HCT116 (cell line): ENCODE data around the gene AAR2. TPM values are rescaled to one million over a fixed set of nuclear protein-coding genes. Genes with fewer than 3 reads are reported as not detected.

Experiments used
- ATAC-seq: fragments of 200-7000 bp; cut with Tn5 transposase; 2 replicates; pipeline ENCODE4 v1.9.1; 2020; ENCODE audit warnings: mild to moderate bottlenecking, moderate library complexity
- BruUV-seq: library from RNA; stranded (reverse); fragments of 400-500 nt; replicated peaks from 2 replicates; lab custom pipeline; 2021; lab: Mats Ljungman, UMichigan
- CTCF ChIA-PET: fragments of 300-600 bp; sonication (Branson Sonifier 250); formaldehyde crosslinking; loops from one replicate; lab custom pipeline; 2021; ENCODE audit warnings: antibody characterized with exemption; lab: Charles Lee
- POLR2A ChIA-PET: fragments of 300-600, 350-600 bp; sonication (Branson Sonifier 250); formaldehyde crosslinking; loops from one replicate; lab custom pipeline; 2021; ENCODE audit warnings: antibody characterized with exemption; lab: Charles Lee
- RAD21 ChIA-PET, 2 experiments: fragments of 300-600 bp; sonication (Branson Sonifier 250); formaldehyde crosslinking; loops; one replicate each; lab custom pipeline; 2023; ENCODE audit warnings: low total read pairs in 2 of 2; ENCODE audit not compliant: uncharacterized antibody in 2 of 2, unreplicated experiment in 2 of 2, low non-redundant PET in 1 of 2; lab: Charles Lee
- DNase-seq: peaks from one replicate; pipeline ENCODE4 v3.0.0-alpha.2; 2010; ENCODE audit warnings: low read depth, low spot score
- H2AFZ ChIP-seq: fragments of 200-600 bp; shearing (Covaris generic), sonication (generic); 2 replicates; pipeline ENCODE4 v1.6.1; 2017; ENCODE audit warnings: low read depth, mixed run types, mixed read lengths, antibody characterized with exemption, low read length; ENCODE audit not compliant: poor library complexity, severe bottlenecking
- H3K27ac ChIP-seq: 2 replicates; pipeline ENCODE4 v1.5.1; 2012; ENCODE audit warnings: low read depth, low read length
- H3K27me3 ChIP-seq: fragments of 200-600 bp; sonication (generic); 2 replicates; pipeline ENCODE4 v1.6.1; 2016; ENCODE audit warnings: mixed run types, low read length, mixed read lengths; ENCODE audit not compliant: insufficient read depth
- H3K36me3 ChIP-seq, 2 experiments: fragments of 200-500 bp in 1 of 2; fragments of 200-600 bp in 1 of 2; sonication (Bioruptor generic) in 1 of 2; sonication (generic) in 1 of 2; 2 replicates each; pipeline versions ENCODE4 v1.5.1 to v1.6.1; 2014 to 2016; ENCODE audit warnings: low read length in 2 of 2, inconsistent platforms in 1 of 2, mixed read lengths in 1 of 2, mixed run types in 1 of 2; ENCODE audit not compliant: insufficient read depth in 2 of 2, control insufficient read depth in 1 of 2
- H3K4me1 ChIP-seq, 2 experiments: fragments of 200-600 bp in 1 of 2; sonication (generic) in 1 of 2; 2 replicates each; pipeline versions ENCODE4 v1.5.1 to v1.6.1; 2012 to 2017; ENCODE audit warnings: low read length in 2 of 2, inconsistent platforms in 1 of 2, mild to moderate bottlenecking in 1 of 2, mixed read lengths in 1 of 2, mixed run types in 1 of 2, moderate library complexity in 1 of 2; ENCODE audit not compliant: insufficient read depth in 2 of 2, control insufficient read depth in 1 of 2
- H3K4me2 ChIP-seq: fragments of 200-600 bp; sonication (generic); 2 replicates; pipeline ENCODE4 v1.6.1; 2017; ENCODE audit warnings: mixed run types, low read length, mixed read lengths
- H3K4me3 ChIP-seq, 2 experiments: fragments of 200-600 bp in 1 of 2; sonication (generic) in 1 of 2; replicated peaks in 1 of 2; 2 replicates each; pipeline ENCODE4 v1.5.1; 2011 to 2016; ENCODE audit warnings: low read length in 2 of 2, control low read depth in 1 of 2, low read depth in 1 of 2, mild to moderate bottlenecking in 1 of 2, mixed read lengths in 1 of 2, mixed run types in 1 of 2
- H3K79me2 ChIP-seq: fragments of 200-600 bp; sonication (generic); 2 replicates; pipeline ENCODE4 v1.6.1; 2017; ENCODE audit warnings: mild to moderate bottlenecking, mixed run types, low read length, moderate library complexity, mixed read lengths; ENCODE audit not compliant: insufficient read depth
- H3K9ac ChIP-seq: fragments of 200-600 bp; sonication (generic); 2 replicates; pipeline ENCODE4 v1.6.1; 2016; ENCODE audit warnings: low read length, mixed read lengths
- H3K9me2 ChIP-seq: fragments of 200-600 bp; sonication (generic), shearing (Covaris generic); 2 replicates; pipeline ENCODE4 v1.6.1; 2017; ENCODE audit warnings: mixed run types, mild to moderate bottlenecking, moderate library complexity; ENCODE audit not compliant: insufficient read depth
- H3K9me3 ChIP-seq, 2 experiments: fragments of 200-500 bp in 1 of 2; fragments of 200-600 bp in 1 of 2; sonication (Bioruptor generic) in 1 of 2; sonication (generic) in 1 of 2; 2 replicates each; pipeline ENCODE4 v1.6.1; 2014 to 2017; ENCODE audit warnings: low read length in 2 of 2, mixed read lengths in 2 of 2, inconsistent platforms in 1 of 2, low read depth in 1 of 2, mild to moderate bottlenecking in 1 of 2, mixed run types in 1 of 2, moderate library complexity in 1 of 2; ENCODE audit not compliant: control insufficient read depth in 1 of 2, insufficient read depth in 1 of 2
- H4K20me1 ChIP-seq: fragments of 200-600 bp; sonication (generic), shearing (Covaris generic); 2 replicates; pipeline ENCODE4 v1.6.1; 2017; ENCODE audit warnings: mixed run types, mild to moderate bottlenecking, moderate library complexity; ENCODE audit not compliant: insufficient read depth
- ATF3 ChIP-seq: IDR thresholded peaks from 2 replicates; pipeline ENCODE4 v1.6.1; 2012
- CBX3 ChIP-seq: IDR thresholded peaks from 2 replicates; pipeline ENCODE4 v1.6.1; 2012; ENCODE audit warnings: low read depth
- CEBPB ChIP-seq: IDR thresholded peaks from 2 replicates; pipeline ENCODE4 v1.6.1; 2012; ENCODE audit warnings: low read depth
- CTCF ChIP-seq, 3 experiments: fragments of 200-600 bp in 1 of 3; sonication (generic) in 1 of 3; IDR thresholded peaks in 2 of 3; conservative IDR thresholded peaks in 1 of 3; 2 replicates each; pipeline ENCODE4 v1.5.1; 2012 to 2017; ENCODE audit warnings: low read depth in 2 of 3, low read length in 2 of 3, antibody characterized with exemption in 1 of 3, borderline replicate concordance in 1 of 3, control low read depth in 1 of 3, mild to moderate bottlenecking in 1 of 3, mixed read lengths in 1 of 3, mixed run types in 1 of 3, moderate library complexity in 1 of 3; ENCODE audit not compliant: insufficient read depth in 1 of 3
- EGR1 ChIP-seq: IDR thresholded peaks from 2 replicates; pipeline ENCODE4 v1.6.1; 2012; ENCODE audit warnings: low read depth
- ELF1 ChIP-seq: IDR thresholded peaks from 2 replicates; pipeline ENCODE4 v1.6.1; 2012; ENCODE audit warnings: low read depth, borderline replicate concordance
- EZH2 ChIP-seq: fragments of 200-600 bp; sonication (generic); IDR thresholded peaks from 2 replicates; pipeline ENCODE4 v1.6.1; 2017; ENCODE audit warnings: antibody characterized with exemption, mixed run types
- JUND ChIP-seq: IDR thresholded peaks from 2 replicates; pipeline ENCODE4 v1.6.1; 2012
- POLR2A ChIP-seq: IDR thresholded peaks from 2 replicates; pipeline ENCODE4 v1.7.0; 2011; ENCODE audit warnings: borderline replicate concordance; ENCODE audit not compliant: insufficient read depth, insufficient read length; ENCODE audit errors: extremely low read depth
- SP1 ChIP-seq: IDR thresholded peaks from 2 replicates; pipeline ENCODE4 v1.6.1; 2012; ENCODE audit warnings: low read depth
- SRF ChIP-seq: IDR thresholded peaks from 2 replicates; pipeline ENCODE4 v1.6.1; 2012; ENCODE audit warnings: low read depth
- TCF7L2 ChIP-seq: IDR thresholded peaks from 2 replicates; pipeline ENCODE4 v1.7.0; 2011; ENCODE audit warnings: borderline replicate concordance, inconsistent platforms; ENCODE audit not compliant: insufficient read depth, insufficient read length; ENCODE audit errors: extremely low read depth
- YY1 ChIP-seq: IDR thresholded peaks from 2 replicates; pipeline ENCODE4 v1.6.1; 2011; ENCODE audit warnings: low read length, low read depth, moderate library complexity, mild to moderate bottlenecking; ENCODE audit not compliant: insufficient replicate concordance; ENCODE audit errors: extremely low read depth
- ZFX ChIP-seq: fragments of 450-650 bp; IDR thresholded peaks from 2 replicates; pipeline ENCODE4 v1.6.1; 2017
- ZNF274 ChIP-seq: fragments of 200-500 bp; sonication (Bioruptor generic); IDR thresholded peaks from 2 replicates; pipeline ENCODE4 v1.6.1; 2014; ENCODE audit warnings: mild to moderate bottlenecking, low read depth, low read length, inconsistent platforms
- intact Hi-C: fragments of 100-400 bp; cut with micrococcal nuclease; formaldehyde crosslinking; loops from 2 replicates; pipeline ENCODE4 v1.10.0; 2022
- total RNA-seq: library from RNA; stranded (reverse); gene quantifications from one replicate; pipeline ENCODE4 v1.2.1, GENCODE V29; 2021; ENCODE audit not compliant: unreplicated experiment
- TF ChIP-seq, protein P1 (sequence below): IDR thresholded peaks from 2 replicates; pipeline ENCODE4 v1.6.1; 2011; ENCODE audit warnings: mild to moderate bottlenecking, low read length, moderate library complexity; ENCODE audit not compliant: insufficient replicate concordance; ENCODE audit errors: extremely low read depth

The AAR2 gene
- total RNA-seq, 1 experiment from 2014 or later: 23.3 TPM

DNA sequence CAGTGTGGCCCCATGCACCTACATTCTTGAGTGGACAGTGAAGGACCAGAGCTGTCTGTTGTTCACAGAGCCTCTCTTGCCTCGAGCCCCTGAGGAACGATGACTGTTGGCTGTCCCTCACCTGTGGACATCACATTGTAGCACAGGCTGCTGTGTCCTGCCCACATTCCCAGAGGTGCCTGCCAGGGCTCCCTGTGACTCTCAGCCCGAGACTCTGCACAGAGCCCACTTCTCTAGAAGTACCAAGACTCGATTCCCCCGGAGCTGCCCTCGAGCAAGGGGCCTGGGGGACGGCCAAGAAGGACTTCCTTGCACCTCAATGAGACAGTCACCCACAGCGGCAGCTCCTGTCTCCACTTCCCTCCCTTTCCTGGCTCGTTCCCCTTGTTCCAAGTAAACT is 41.3 kb downstream of the AAR2 start:
- H3K4me1 ChIP-seq: no peaks in the 10 kb centered on the region
- RAD21 ChIA-PET: no interaction called here
- CTCF ChIA-PET: no interaction called here
- no peak overlapping the region for H2AFZ ChIP-seq
- no peaks in the 10 kb centered on the region for H3K9me2 ChIP-seq
- intact Hi-C loops: no loop called here
- no TSS peak for BruUV-seq
- no peak for TF ChIP-seq CEBPB
- no peak for TF ChIP-seq SP1
- TF ChIP-seq JUND: no peak
- no peak for TF ChIP-seq SRF
- no peak for TF ChIP-seq EZH2
- TF ChIP-seq TCF7L2: no peak
- no peak for TF ChIP-seq YY1
- no peak for TF ChIP-seq ZFX
- no peak for TF ChIP-seq CBX3
- TF ChIP-seq ELF1: no peak
- no peak for TF ChIP-seq ATF3
- TF ChIP-seq, protein P1, sequence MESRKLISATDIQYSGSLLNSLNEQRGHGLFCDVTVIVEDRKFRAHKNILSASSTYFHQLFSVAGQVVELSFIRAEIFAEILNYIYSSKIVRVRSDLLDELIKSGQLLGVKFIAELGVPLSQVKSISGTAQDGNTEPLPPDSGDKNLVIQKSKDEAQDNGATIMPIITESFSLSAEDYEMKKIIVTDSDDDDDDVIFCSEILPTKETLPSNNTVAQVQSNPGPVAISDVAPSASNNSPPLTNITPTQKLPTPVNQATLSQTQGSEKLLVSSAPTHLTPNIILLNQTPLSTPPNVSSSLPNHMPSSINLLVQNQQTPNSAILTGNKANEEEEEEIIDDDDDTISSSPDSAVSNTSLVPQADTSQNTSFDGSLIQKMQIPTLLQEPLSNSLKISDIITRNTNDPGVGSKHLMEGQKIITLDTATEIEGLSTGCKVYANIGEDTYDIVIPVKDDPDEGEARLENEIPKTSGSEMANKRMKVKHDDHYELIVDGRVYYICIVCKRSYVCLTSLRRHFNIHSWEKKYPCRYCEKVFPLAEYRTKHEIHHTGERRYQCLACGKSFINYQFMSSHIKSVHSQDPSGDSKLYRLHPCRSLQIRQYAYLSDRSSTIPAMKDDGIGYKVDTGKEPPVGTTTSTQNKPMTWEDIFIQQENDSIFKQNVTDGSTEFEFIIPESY: no peak
- no peak for TF ChIP-seq EGR1
- TF ChIP-seq POLR2A: no peak
- no peak for TF ChIP-seq ZNF274
- no peak for TF ChIP-seq CTCF (IDR thresholded peaks at IDR 0.05 in 2 of 3, conservative IDR thresholded peaks at IDR 0.05 in 1 of 3; ENCODE audit: borderline replicate concordance in 1 of 3, insufficient read depth in 1 of 3, low read depth in 2 of 3, low read length in 2 of 3)
- TF ChIP-seq, all 23 proteins: peak for 0
- Histone ChIP-seq H3K9me3 (no peaks in the 10 kb centered on the region), H3K36me3 (no peaks in the 10 kb centered on the region), H3K9ac (no peak overlapping the region), H3K79me2 (no peaks in the 10 kb centered on the region), H3K4me2 (no peak overlapping the region), H3K27ac (no peak overlapping the region), H4K20me1 (no peaks in the 10 kb centered on the region), H3K4me3 (no peak overlapping the region), H3K27me3 (no peaks in the 10 kb centered on the region)
- POLR2A ChIA-PET: no interaction called here
- ATAC-seq: no peak
- no peak for DNase-seq
